ENCODE measurements around the gene CYBB. TPM values are rescaled to one million over a fixed set of nuclear protein-coding genes. Genes with fewer than 3 reads are reported as not detected.
A peak's percentile ranks its signal among the peaks of the same experiment; 100 is the strongest.

Gene CYBB
- total RNA-seq, 4 donors from 2014 or later: 4.0 to 40.3 (median 19.6) TPM

- TF ChIP-seq CTCF (IDR thresholded peaks at IDR 0.05): no peak
- no peak for TF ChIP-seq POLR2A (IDR thresholded peaks at IDR 0.05)
- Histone ChIP-seq H3K36me3 (no peaks in the 10 kb centered on the region), H3K27ac (no peak overlapping the region), H3K4me1 (no peaks in the 10 kb centered on the region), H3K27me3 (no peaks in the 10 kb centered on the region), H3K9me3 (no peaks in the 10 kb centered on the region), H3K4me3 (no peak overlapping the region)
- peak; percentile 48 for ATAC-seq
- 48 to 74% methylated on average over 3 to 4 of the region's 5 CpGs for WGBS, 2 donors (ENCODE audit: low coverage in 1 of 2)
These were observed 7.6 kb downstream of the CYBB start for GRCh38 chrX:37787423-37787869.

- no peaks in the 10 kb centered on the region for H3K27me3 ChIP-seq
- H3K27ac ChIP-seq: no peak overlapping the region
- no peaks in the 10 kb centered on the region for H3K9me3 ChIP-seq
- H3K4me1 ChIP-seq: no peaks in the 10 kb centered on the region
- TF ChIP-seq POLR2AphosphoS5 (IDR thresholded peaks at IDR 0.05): no peak
- TF ChIP-seq CTCF (IDR thresholded peaks at IDR 0.05): no peak
- no peak for TF ChIP-seq POLR2A (IDR thresholded peaks at IDR 0.05)
- TF ChIP-seq EP300 (IDR thresholded peaks at IDR 0.05): no peak
- no peaks in the 10 kb centered on the region for H3K36me3 ChIP-seq
- no peak overlapping the region for H3K4me3 ChIP-seq
- ATAC-seq: no peak
These were observed 16.5 kb downstream of the CYBB start for GRCh38 chrX:37796310-37796709.

GRCh38 chrX:37796805-37797204 lies 16.9 kb downstream of the CYBB start:
- ATAC-seq: peak; percentile 55
- no peaks in the 10 kb centered on the region for H3K36me3 ChIP-seq
- H3K27me3 ChIP-seq: no peaks in the 10 kb centered on the region
- no peak overlapping the region for H3K27ac ChIP-seq
- no peaks in the 10 kb centered on the region for H3K9me3 ChIP-seq
- no peak for TF ChIP-seq EP300 (IDR thresholded peaks at IDR 0.05)
- no peak for TF ChIP-seq CTCF (IDR thresholded peaks at IDR 0.05)
- TF ChIP-seq POLR2A (IDR thresholded peaks at IDR 0.05): no peak
- no peak for TF ChIP-seq POLR2AphosphoS5 (IDR thresholded peaks at IDR 0.05)
- H3K4me3 ChIP-seq: no peak overlapping the region
- H3K4me1 ChIP-seq: no peaks in the 10 kb centered on the region

- Histone ChIP-seq H3K36me3 (no peaks in the 10 kb centered on the region), H3K4me1 (no peaks in the 10 kb centered on the region), H3K27me3 (no peaks in the 10 kb centered on the region), H3K9me3 (no peaks in the 10 kb centered on the region), H3K27ac (no peak overlapping the region), H3K4me3 (no peak overlapping the region)
- TF ChIP-seq CTCF (IDR thresholded peaks at IDR 0.05): no peak
- no peak for TF ChIP-seq POLR2AphosphoS5 (IDR thresholded peaks at IDR 0.05)
- TF ChIP-seq EP300 (IDR thresholded peaks at IDR 0.05): no peak
- no peak for TF ChIP-seq POLR2A (IDR thresholded peaks at IDR 0.05)
- ATAC-seq: no peak
- WGBS, 2 donors (ENCODE audit: low coverage in 1 of 2): 76% methylated on average over 2 of the region's 2 CpGs; no CpG with 5 or more reads in 1 of the 2 donors
These were observed 20.1 kb downstream of the CYBB start for GRCh38 chrX:37799936-37800335.

GRCh38 chrX:37800717-37801116 lies 20.9 kb downstream of the CYBB start:
- Histone ChIP-seq H3K9me3 (no peaks in the 10 kb centered on the region), H3K27ac (no peak overlapping the region), H3K36me3 (no peaks in the 10 kb centered on the region), H3K27me3 (no peaks in the 10 kb centered on the region), H3K4me3 (no peak overlapping the region), H3K4me1 (no peaks in the 10 kb centered on the region)
- no peak for ATAC-seq
- no peak for TF ChIP-seq CTCF (IDR thresholded peaks at IDR 0.05)
- no peak for TF ChIP-seq POLR2AphosphoS5 (IDR thresholded peaks at IDR 0.05)
- no peak for TF ChIP-seq EP300 (IDR thresholded peaks at IDR 0.05)
- TF ChIP-seq POLR2A (IDR thresholded peaks at IDR 0.05): no peak
